ENCODE measurements around the gene FZD8.

The FZD8 gene

DNA sequence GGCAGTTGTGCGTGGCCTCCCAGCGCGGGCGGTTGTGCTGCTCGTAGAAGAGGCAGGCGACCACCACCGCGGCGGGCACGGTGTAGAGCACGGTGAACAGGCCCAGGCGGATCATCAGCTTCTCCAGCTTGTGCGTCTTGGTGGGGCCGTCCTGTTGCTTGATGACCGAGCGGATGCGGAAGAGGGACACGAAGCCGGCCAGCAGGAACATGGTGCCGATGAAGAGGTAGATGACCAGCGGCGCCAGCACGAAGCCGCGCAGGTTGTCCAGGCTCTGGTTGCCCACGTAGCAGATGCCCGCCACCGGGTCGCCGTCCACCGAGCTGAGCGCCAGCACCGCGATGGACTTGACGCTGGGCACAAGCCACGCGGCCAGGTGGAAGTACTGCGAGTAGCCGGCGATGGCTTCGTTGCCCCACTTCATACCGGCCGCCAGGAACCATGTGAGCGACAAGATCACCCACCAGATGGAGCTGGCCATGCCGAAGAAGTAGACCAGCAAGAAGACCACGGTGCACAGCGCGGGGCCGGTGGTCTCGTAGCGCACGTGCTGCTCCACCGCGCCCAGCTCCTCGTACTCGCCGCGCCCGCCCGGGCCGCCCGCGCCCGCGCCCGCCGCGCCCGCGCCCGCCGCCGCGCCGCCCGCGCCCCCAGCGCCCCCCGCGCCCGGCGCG is 2.2 kb downstream of the FZD8 start:
- Histone ChIP-seq H3K4me1 (ENCODE audit: insufficient read depth, low read length, severe bottlenecking) (peaks cover 22% of the 10 kb centered on the region), H3K4me3 (ENCODE audit: low read depth, low read length, poor library complexity, severe bottlenecking) (no peak overlapping the region), H3K79me2 (ENCODE audit: insufficient read depth, low read length) (no peaks in the 10 kb centered on the region), H3K36me3 (ENCODE audit: insufficient read depth, low read length) (no peaks in the 10 kb centered on the region), H3K4me2 (ENCODE audit: low read length) (no peak overlapping the region), H3K27me3 (ENCODE audit: insufficient read depth, low read length) (no peaks in the 10 kb centered on the region), H3K9ac (ENCODE audit: low read length) (no peak overlapping the region), H3F3A (ENCODE audit: insufficient read depth, low read length) (no peaks in the 10 kb centered on the region), H3K9me3 (ENCODE audit: low read length) (no peaks in the 10 kb centered on the region), H2AFZ (ENCODE audit: low read length) (no peak overlapping the region), H3K27ac (ENCODE audit: low read depth, low read length, poor library complexity, severe bottlenecking) (no peak overlapping the region), H3K9me2 (ENCODE audit: low read depth, low read length) (no peaks in the 10 kb centered on the region), H4K20me1 (ENCODE audit: insufficient read depth, low read length) (no peaks in the 10 kb centered on the region)
- no peak for TF ChIP-seq EZH2 (IDR thresholded peaks at IDR 0.05; ENCODE audit: borderline replicate concordance, low read length)
- TF ChIP-seq, protein P1, sequence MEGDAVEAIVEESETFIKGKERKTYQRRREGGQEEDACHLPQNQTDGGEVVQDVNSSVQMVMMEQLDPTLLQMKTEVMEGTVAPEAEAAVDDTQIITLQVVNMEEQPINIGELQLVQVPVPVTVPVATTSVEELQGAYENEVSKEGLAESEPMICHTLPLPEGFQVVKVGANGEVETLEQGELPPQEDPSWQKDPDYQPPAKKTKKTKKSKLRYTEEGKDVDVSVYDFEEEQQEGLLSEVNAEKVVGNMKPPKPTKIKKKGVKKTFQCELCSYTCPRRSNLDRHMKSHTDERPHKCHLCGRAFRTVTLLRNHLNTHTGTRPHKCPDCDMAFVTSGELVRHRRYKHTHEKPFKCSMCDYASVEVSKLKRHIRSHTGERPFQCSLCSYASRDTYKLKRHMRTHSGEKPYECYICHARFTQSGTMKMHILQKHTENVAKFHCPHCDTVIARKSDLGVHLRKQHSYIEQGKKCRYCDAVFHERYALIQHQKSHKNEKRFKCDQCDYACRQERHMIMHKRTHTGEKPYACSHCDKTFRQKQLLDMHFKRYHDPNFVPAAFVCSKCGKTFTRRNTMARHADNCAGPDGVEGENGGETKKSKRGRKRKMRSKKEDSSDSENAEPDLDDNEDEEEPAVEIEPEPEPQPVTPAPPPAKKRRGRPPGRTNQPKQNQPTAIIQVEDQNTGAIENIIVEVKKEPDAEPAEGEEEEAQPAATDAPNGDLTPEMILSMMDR (IDR thresholded peaks at IDR 0.05; ENCODE audit: low read length) = no peak

- H3K4me3 ChIP-seq (ENCODE audit: low read depth, low read length, poor library complexity, severe bottlenecking) = no peak overlapping the region
- H3K4me1 ChIP-seq (ENCODE audit: insufficient read depth, low read length, severe bottlenecking) = peaks cover 22% of the 10 kb centered on the region
- H2AFZ ChIP-seq (ENCODE audit: low read length) = no peak overlapping the region
- no peaks in the 10 kb centered on the region for H3F3A ChIP-seq (ENCODE audit: insufficient read depth, low read length)
- H3K9me2 ChIP-seq (ENCODE audit: low read depth, low read length) = no peaks in the 10 kb centered on the region
- no peak for TF ChIP-seq EZH2 (IDR thresholded peaks at IDR 0.05; ENCODE audit: borderline replicate concordance, low read length)
- TF ChIP-seq, protein P1 (IDR thresholded peaks at IDR 0.05; ENCODE audit: low read length) = no peak
- H3K79me2 ChIP-seq (ENCODE audit: insufficient read depth, low read length) = no peaks in the 10 kb centered on the region
- H3K36me3 ChIP-seq (ENCODE audit: insufficient read depth, low read length) = no peaks in the 10 kb centered on the region
- no peak overlapping the region for H3K4me2 ChIP-seq (ENCODE audit: low read length)
- H3K9ac ChIP-seq (ENCODE audit: low read length) = no peak overlapping the region
- H3K9me3 ChIP-seq (ENCODE audit: low read length) = no peaks in the 10 kb centered on the region
- H3K27me3 ChIP-seq (ENCODE audit: insufficient read depth, low read length) = no peaks in the 10 kb centered on the region
- no peak overlapping the region for H3K27ac ChIP-seq (ENCODE audit: low read depth, low read length, poor library complexity, severe bottlenecking)
- H4K20me1 ChIP-seq (ENCODE audit: insufficient read depth, low read length) = no peaks in the 10 kb centered on the region
Observed at GRCh38 chr10:35639021-35639727, 2.9 kb downstream of the FZD8 start.

DNA sequence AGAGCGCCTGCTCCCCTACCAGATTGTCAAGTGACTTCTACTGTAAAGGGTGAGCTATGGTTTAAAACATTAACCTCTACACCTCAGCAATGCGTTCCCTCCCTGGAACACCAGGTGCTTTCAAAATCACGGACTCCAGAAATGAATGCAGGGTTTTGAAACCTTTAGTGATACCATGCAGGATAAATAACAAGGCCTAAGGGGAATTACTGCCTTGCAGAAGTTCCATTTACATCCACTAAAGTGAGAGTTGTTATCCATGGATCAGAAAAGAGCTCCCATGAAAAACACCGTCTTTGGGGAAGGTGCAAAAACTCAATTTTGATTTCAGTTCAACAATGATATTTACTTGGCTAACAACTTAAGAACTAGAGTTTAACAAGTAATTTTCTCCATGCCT is 4.0 kb downstream of the FZD8 start:
- no peak overlapping the region for H3K4me3 ChIP-seq (ENCODE audit: low read depth, low read length, poor library complexity, severe bottlenecking)
- no peaks in the 10 kb centered on the region for H3K79me2 ChIP-seq (ENCODE audit: insufficient read depth, low read length)
- no peaks in the 10 kb centered on the region for H3K9me3 ChIP-seq (ENCODE audit: low read length)
- H3K27ac ChIP-seq (ENCODE audit: low read depth, low read length, poor library complexity, severe bottlenecking) = no peak overlapping the region
- H3F3A ChIP-seq (ENCODE audit: insufficient read depth, low read length) = no peaks in the 10 kb centered on the region
- no peak overlapping the region for H3K9ac ChIP-seq (ENCODE audit: low read length)
- H3K4me2 ChIP-seq (ENCODE audit: low read length) = no peak overlapping the region
- no peaks in the 10 kb centered on the region for H3K9me2 ChIP-seq (ENCODE audit: low read depth, low read length)
- no peak overlapping the region for H2AFZ ChIP-seq (ENCODE audit: low read length)
- no peaks in the 10 kb centered on the region for H3K27me3 ChIP-seq (ENCODE audit: insufficient read depth, low read length)
- no peaks in the 10 kb centered on the region for H4K20me1 ChIP-seq (ENCODE audit: insufficient read depth, low read length)
- H3K36me3 ChIP-seq (ENCODE audit: insufficient read depth, low read length) = no peaks in the 10 kb centered on the region
- TF ChIP-seq, protein P1 (IDR thresholded peaks at IDR 0.05; ENCODE audit: low read length) = no peak
- TF ChIP-seq EZH2 (IDR thresholded peaks at IDR 0.05; ENCODE audit: borderline replicate concordance, low read length) = no peak
- H3K4me1 ChIP-seq (ENCODE audit: insufficient read depth, low read length, severe bottlenecking) = peaks cover 16% of the 10 kb centered on the region
